Astrocyte of the cerebellum (primary cell): ENCODE measurements around the gene STRN.

ENCODE experiments used
- DNase-seq: peaks from one replicate; pipeline ENCODE4 v3.0.0-alpha.2; 2011; ENCODE audit warnings: low read depth
- H3K4me3 ChIP-seq: 2 replicates; pipeline ENCODE4 v1.5.1; 2011; ENCODE audit warnings: mild to moderate bottlenecking, low read depth, low read length, moderate library complexity
- in situ Hi-C: cut with HindIII; loops from 2 replicates; pipeline ENCODE4 v1.10.0; 2017; ENCODE audit warnings: low sequenced_read_pairs
- TF ChIP-seq, protein P1 (sequence below): IDR thresholded peaks from 2 replicates; pipeline ENCODE4 v1.5.1; 2012; ENCODE audit warnings: low read length, low read depth, moderate library complexity, mild to moderate bottlenecking; ENCODE audit errors: missing control alignments

The STRN gene

DNA sequence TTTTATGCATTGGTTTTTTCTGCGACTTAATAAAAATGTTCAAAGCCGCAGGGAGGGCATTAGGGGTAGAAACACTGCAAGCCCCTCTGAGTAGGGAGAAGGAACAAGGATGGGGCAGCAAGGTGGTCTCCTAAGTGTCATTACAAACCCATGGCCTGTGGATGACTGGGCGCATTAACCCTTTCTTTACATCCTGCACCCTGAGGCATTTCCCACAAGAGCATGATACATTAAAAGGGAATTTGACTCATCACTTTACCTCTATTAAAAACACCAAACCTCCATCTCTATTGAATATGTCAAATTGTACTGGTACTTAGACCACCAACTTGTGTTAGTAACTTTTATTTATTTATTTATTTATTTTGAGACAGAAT is 157.3 kb downstream of the STRN start:
- no peak for DNase-seq
- TF ChIP-seq, protein P1, sequence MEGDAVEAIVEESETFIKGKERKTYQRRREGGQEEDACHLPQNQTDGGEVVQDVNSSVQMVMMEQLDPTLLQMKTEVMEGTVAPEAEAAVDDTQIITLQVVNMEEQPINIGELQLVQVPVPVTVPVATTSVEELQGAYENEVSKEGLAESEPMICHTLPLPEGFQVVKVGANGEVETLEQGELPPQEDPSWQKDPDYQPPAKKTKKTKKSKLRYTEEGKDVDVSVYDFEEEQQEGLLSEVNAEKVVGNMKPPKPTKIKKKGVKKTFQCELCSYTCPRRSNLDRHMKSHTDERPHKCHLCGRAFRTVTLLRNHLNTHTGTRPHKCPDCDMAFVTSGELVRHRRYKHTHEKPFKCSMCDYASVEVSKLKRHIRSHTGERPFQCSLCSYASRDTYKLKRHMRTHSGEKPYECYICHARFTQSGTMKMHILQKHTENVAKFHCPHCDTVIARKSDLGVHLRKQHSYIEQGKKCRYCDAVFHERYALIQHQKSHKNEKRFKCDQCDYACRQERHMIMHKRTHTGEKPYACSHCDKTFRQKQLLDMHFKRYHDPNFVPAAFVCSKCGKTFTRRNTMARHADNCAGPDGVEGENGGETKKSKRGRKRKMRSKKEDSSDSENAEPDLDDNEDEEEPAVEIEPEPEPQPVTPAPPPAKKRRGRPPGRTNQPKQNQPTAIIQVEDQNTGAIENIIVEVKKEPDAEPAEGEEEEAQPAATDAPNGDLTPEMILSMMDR = no peak
- in situ Hi-C loops = no loop called here
- no peak overlapping the region for H3K4me3 ChIP-seq

DNA sequence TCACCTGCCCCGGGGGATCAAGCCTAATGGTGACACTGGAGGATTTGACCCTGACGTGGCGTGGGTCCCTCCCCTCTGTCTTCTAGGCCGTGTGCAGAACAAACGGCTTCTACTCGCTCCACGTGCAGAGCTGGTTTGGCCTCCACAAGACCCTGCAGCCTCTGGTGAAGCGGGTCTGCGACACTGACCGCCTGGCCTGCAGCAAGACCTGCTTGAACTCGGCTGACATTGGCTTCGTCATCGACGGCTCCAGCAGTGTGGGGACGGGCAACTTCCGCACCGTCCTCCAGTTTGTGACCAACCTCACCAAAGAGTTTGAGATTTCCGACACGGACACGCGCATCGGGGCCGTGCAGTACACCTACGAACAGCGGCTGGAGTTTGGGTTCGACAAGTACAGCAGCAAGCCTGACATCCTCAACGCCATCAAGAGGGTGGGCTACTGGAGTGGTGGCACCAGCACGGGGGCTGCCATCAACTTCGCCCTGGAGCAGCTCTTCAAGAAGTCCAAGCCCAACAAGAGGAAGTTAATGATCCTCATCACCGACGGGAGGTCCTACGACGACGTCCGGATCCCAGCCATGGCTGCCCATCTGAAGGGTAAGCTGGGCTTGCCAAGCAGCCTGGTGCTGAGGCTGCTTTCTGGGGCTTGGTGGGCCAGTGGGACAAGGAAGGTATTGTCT is 157.8 kb downstream of the STRN start:
- in situ Hi-C loops = no loop called here
- TF ChIP-seq, protein P1 = no peak
- H3K4me3 ChIP-seq = no peak overlapping the region
- DNase-seq = no peak

DNA sequence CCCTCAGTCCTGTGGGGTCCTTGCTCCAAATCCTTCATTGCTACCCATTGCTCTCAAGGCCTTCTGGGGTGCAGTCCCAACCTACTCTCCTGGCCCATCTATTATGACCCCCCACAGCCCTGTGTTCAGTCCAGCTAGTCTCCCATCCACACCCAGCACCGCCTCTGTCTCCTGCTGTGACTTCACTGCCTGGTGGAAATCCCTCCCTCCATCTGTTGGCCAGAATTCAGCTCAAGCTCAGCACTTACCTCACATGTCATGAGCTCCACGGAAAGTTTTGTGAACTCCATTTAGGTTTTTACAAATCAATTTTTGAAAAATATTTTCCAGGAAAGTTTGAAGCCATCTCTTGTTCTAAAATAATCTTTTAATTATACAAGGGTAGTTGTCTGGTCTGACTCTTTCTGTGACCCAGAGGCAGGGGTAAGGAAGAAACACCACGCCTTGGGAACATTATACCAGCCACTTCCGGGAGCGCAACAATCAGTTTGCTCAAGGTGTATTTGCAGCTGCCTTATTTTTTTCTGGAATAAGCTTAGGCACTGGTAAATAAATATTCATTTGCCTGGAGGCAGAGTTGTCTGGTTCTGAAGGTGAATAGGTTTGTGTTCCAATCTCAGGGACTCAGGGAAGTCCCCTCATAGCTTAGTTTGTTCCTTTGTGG is 159.0 kb downstream of the STRN start:
- DNase-seq = no peak
- no peak overlapping the region for H3K4me3 ChIP-seq
- TF ChIP-seq, protein P1 = no peak
- in situ Hi-C loops = no loop called here

DNA sequence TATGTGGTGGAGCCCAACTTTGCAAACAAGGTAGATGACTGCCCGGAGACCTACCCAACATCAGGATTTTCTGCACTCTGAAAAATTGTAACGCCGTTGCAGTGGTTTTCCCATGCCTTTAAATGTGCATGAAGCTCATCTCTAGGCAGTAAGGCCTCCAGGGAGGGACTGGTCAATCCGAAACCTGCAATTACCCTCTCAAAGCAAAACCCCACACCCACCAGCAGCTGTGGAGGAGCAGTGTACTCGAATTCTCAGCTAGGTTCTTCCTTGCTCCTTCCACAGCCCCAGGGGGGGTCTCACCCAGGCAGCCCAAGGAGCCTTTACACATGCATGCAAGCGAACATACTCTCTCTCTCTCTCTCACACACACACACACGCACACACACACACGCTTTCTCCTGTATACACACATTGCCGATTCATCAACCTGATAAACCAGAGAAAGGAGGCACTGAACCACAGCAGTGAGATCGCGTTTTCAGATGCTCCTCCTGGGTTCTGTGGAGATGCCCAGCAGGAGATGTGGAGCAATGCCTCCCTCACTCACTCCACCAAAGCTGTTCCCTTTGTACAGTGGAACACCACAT is 160.6 kb downstream of the STRN start:
- in situ Hi-C loops = no loop called here
- no peak overlapping the region for H3K4me3 ChIP-seq
- TF ChIP-seq, protein P1 = no peak
- no peak for DNase-seq

DNA sequence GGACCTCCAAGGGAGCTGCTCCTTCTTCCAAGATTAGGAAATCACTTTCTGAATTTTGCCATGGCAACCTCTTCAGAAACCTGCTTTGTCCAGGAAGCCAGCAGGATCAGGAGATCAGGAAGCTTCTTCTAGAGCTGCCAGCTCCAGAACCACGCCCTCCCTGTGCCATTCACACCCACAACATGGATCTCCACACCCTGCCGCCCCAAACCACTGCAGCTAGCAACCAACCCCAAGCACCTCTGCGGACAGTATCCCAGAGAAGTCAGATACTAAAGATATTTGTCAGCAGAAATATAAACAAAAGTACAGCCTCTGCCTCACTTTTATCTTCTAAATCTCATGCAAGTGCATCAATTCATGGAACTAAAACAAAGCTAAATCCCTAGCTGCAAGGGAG is 163.4 kb downstream of the STRN start:
- no peak for DNase-seq
- H3K4me3 ChIP-seq = no peak overlapping the region
- in situ Hi-C loops = no loop called here
- TF ChIP-seq, protein P1 = no peak

DNA sequence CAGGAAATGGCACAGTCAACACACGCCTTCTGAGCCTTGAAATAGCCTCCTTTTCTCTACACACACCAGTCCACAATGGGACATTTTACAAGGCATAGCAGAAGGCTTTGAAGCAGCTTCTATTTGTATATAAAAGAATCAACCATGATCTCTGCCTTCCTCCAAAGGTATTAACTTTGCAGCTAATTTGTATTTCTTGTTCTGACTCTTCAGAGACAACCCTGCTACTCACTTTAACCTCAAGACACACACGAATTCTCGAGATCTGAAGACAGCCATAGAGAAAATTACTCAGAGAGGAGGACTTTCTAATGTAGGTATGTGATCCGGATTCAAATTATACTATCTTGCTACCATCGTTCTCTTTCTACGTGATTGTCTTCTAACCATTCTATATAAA is 165.2 kb downstream of the STRN start:
- no peak overlapping the region for H3K4me3 ChIP-seq
- in situ Hi-C loops = no loop called here
- TF ChIP-seq, protein P1 = no peak
- no peak for DNase-seq
